Activated naive CD4-positive, alpha-beta T cell treated with anti-CD3 and anti-CD28 coated beads, Interleukin-2, amount 50 U/mL, for 24 hours (primary cell): ENCODE data around the gene MC4R.

Experiments
- H3K27ac Mint-ChIP-seq: one replicate; pipeline ENCODE4 v1.8.0; 2021; ENCODE audit warnings: mild to moderate bottlenecking, mixed read lengths
- H3K27me3 Mint-ChIP-seq: one replicate; pipeline ENCODE4 v1.8.0; 2021; ENCODE audit warnings: mixed read lengths
- H3K36me3 Mint-ChIP-seq: one replicate; pipeline ENCODE4 v1.8.0; 2021; ENCODE audit warnings: mixed read lengths
- H3K4me1 Mint-ChIP-seq: one replicate; pipeline ENCODE4 v1.8.0; 2021; ENCODE audit warnings: mixed read lengths
- H3K4me3 Mint-ChIP-seq: one replicate; pipeline ENCODE4 v1.8.0; 2021; ENCODE audit warnings: mild to moderate bottlenecking, mixed read lengths
- H3K9me3 Mint-ChIP-seq: one replicate; pipeline ENCODE4 v1.8.0; 2021; ENCODE audit warnings: mixed read lengths

Gene MC4R

DNA sequence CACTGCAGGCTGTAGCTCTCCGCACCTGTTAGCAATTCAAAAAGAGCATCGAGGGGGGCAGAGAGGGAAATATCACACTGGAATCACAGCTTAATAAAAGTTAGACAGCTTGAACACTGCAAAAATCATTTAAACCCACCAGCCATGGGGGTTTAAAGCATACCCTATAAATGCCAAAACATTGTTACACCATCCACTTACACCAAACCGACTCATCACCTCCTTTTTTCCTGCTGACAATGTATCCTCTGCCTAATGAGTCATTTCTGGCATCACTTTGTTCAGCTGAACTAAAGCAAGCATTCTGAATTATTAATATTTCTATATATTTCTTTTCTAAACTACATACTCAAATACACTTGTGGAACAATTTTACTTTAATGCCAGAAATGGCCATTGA lies 21.6 kb downstream of the MC4R start:
- no peak overlapping the region for H3K4me3 Mint-ChIP-seq
- no peaks in the 10 kb centered on the region for H3K4me1 Mint-ChIP-seq
- no peaks in the 10 kb centered on the region for H3K27me3 Mint-ChIP-seq
- H3K36me3 Mint-ChIP-seq, result no peaks in the 10 kb centered on the region
- H3K9me3 Mint-ChIP-seq, result peaks cover 4% of the 10 kb centered on the region
- no peak overlapping the region for H3K27ac Mint-ChIP-seq

DNA sequence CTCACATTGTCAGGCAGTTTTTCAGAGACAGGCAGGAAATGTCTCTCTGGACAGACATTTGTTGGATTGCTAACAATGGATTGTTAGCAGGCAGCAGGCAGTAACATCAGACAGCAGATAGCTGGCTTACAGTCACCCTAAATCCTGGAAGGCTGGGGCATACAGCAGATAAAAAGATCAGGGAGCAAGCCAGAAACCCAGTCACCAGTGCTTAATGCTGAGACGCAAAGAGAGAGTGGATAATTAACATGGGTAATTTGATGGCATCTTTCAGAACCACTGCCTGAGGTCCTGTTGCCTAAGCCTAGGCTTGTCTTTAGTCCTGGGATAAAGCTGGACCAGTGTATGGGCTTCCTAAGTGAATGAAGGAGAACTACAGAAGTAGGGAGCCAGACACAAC lies 22.4 kb downstream of the MC4R start:
- no peaks in the 10 kb centered on the region for H3K27me3 Mint-ChIP-seq
- H3K36me3 Mint-ChIP-seq, result no peaks in the 10 kb centered on the region
- no peaks in the 10 kb centered on the region for H3K4me1 Mint-ChIP-seq
- no peak overlapping the region for H3K27ac Mint-ChIP-seq
- H3K9me3 Mint-ChIP-seq, result no peaks in the 10 kb centered on the region
- H3K4me3 Mint-ChIP-seq, result no peak overlapping the region

DNA sequence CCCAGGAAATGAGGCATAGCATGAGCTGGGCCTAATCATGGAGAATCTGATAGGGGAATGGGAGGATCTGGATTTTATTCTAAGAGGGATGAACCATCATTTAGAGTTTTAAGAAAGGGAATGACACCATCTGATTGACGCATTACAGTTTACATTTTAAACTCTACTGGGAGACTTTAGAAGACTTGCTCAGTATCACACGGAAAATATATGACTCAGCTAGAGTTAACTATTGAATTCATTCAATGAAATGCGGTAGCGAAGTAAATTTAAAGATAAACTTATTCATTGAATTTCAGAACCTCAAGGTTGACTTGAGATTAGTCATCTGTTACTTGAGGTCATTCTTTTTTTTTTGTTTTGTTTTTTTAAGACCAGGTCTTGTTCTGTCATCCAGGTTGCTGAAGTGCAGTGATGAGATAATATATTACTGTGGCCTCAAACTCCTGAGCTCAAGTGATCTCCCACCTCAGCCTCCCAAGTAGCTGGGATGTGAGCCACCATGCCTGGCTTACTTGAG lies 25.0 kb downstream of the MC4R start:
- H3K27me3 Mint-ChIP-seq, result no peaks in the 10 kb centered on the region
- H3K4me1 Mint-ChIP-seq, result no peaks in the 10 kb centered on the region
- no peak overlapping the region for H3K27ac Mint-ChIP-seq
- no peaks in the 10 kb centered on the region for H3K9me3 Mint-ChIP-seq
- H3K36me3 Mint-ChIP-seq, result no peaks in the 10 kb centered on the region
- no peak overlapping the region for H3K4me3 Mint-ChIP-seq

DNA sequence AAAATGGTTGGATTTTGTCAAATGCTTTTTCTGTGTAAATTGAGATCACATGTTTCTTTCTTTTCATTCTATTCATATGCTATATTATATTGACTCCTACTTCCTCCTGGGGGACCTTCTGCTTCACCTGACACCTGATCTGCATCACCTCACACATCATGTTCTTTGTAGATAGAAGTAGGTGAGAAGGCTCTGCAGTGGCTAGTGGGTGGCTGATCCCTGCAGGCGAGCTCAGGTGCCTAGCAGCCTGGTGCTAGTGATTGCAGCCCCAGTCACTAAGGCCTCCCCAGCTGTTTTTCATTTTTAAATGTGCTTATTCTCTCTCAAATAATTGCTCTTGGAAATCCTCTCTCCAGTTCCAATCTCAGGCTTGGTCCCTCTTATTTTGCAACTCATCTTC lies 33.6 kb downstream of the MC4R start:
- no peak overlapping the region for H3K27ac Mint-ChIP-seq
- peaks cover 8% of the 10 kb centered on the region for H3K9me3 Mint-ChIP-seq
- H3K36me3 Mint-ChIP-seq, result no peaks in the 10 kb centered on the region
- no peaks in the 10 kb centered on the region for H3K27me3 Mint-ChIP-seq
- H3K4me1 Mint-ChIP-seq, result no peaks in the 10 kb centered on the region
- no peak overlapping the region for H3K4me3 Mint-ChIP-seq

DNA sequence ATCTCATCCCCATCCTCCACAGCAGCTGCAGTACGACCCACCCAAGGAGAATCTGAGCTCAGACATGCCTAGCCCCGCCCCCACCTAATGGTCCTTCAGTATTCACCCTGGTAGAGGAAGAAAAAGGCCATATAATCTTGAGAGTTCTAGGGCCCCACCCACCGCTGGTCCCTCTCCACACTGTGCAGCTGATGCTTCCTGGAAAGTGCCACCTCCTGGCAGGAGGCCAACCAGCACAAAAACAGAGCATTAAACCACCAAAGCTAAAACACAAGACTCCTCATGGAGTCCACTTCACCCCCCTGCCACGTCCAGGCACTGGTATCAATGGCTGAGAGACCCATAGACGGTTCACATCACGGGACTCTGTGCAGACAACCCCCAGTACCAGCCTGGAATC lies 40.7 kb downstream of the MC4R start:
- no peak overlapping the region for H3K4me3 Mint-ChIP-seq

DNA sequence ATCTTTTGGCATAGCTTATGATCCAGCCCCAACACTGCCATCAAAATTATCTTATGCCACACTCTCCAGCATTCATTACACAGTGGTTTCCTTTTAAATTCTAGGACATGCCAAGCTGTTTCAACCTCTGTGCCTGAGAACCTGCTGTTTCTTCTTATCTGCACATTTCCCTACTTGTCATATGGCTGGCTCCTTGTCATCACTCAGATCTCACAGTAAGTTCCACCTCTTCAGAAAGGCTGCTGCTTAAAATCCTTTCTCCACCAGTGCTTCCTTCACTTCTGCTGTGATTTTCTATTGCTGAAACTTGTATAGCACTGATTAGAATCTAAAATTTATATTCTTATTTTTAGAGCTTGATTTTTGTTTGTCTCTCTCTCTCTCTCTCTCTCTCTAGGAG lies 43.4 kb downstream of the MC4R start:
- no peak overlapping the region for H3K27ac Mint-ChIP-seq
- peaks cover 6% of the 10 kb centered on the region for H3K9me3 Mint-ChIP-seq
- H3K27me3 Mint-ChIP-seq, result no peaks in the 10 kb centered on the region
- H3K36me3 Mint-ChIP-seq, result no peaks in the 10 kb centered on the region
- no peaks in the 10 kb centered on the region for H3K4me1 Mint-ChIP-seq
- H3K4me3 Mint-ChIP-seq, result no peak overlapping the region

More for the DNA sequence above, 40.7 kb downstream of the MC4R start:
- H3K4me1 Mint-ChIP-seq, result no peaks in the 10 kb centered on the region
- H3K27me3 Mint-ChIP-seq, result no peaks in the 10 kb centered on the region
- no peaks in the 10 kb centered on the region for H3K36me3 Mint-ChIP-seq
- no peak overlapping the region for H3K27ac Mint-ChIP-seq
- H3K9me3 Mint-ChIP-seq, result peaks cover 13% of the 10 kb centered on the region

DNA sequence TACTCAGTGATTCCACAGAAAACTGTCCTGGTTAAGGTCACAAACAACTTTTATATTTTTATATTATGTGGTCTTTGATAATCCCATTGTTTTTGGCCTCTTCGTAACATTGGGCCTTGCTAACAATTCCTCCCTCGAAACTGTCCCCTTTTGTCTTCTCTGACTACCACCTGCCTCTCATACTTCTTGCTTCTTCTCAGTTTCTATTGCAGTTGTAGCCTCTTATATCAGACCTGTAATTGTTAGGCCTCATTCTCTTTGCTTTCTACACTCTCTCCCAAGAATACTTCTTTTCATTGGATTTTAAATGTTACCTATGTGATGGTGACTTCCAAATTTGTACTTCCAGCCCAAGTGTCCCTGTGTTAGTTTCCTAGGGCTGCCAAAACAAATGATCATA lies 44.7 kb downstream of the MC4R start:
- Mint-ChIP-seq H3K27ac (no peak overlapping the region), H3K4me3 (no peak overlapping the region), H3K36me3 (no peaks in the 10 kb centered on the region), H3K9me3 (peaks cover 4% of the 10 kb centered on the region), H3K27me3 (no peaks in the 10 kb centered on the region), H3K4me1 (no peaks in the 10 kb centered on the region)

DNA sequence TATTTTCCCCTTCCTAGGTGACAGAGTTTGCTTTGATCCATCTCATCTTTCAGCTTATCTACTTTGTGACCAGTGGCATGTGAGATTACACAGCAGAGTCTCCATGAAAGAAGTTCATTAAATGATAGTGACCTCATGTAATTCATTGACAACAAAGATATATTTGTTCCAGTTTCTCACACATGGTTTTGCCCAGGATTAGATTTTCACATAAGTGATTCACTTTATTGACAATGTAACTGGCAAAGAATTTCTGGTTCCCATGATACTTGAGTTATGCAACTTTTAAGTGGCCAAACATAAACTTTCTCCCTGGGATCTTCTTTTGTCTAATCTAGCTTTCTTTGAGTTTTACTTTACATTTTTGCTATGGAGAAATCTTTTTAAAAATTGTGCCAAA lies 50.0 kb downstream of the MC4R start:
- Mint-ChIP-seq H3K4me3 (no peak overlapping the region), H3K9me3 (no peaks in the 10 kb centered on the region), H3K4me1 (no peaks in the 10 kb centered on the region), H3K27me3 (no peaks in the 10 kb centered on the region), H3K27ac (no peak overlapping the region), H3K36me3 (no peaks in the 10 kb centered on the region)
